GM13977 (cell line): ENCODE results near the gene MAPKAP1.

Source experiments
- DNase-seq: peaks from one replicate; pipeline ENCODE4 v3.0.0; 2012; ENCODE audit warnings: low spot score
- in situ Hi-C: fragments of 300-500 bp; cut with MboI; formaldehyde crosslinking; loops from one replicate; pipeline ENCODE4 v1.12.0; 2022; ENCODE audit warnings: low sequenced_read_pairs, low pct_unique_long_range_greater_than_20kb, mixed read lengths, inconsistent platforms; ENCODE audit not compliant: unreplicated experiment
- TF ChIP-seq, protein P1 (sequence below): IDR thresholded peaks from 2 replicates; pipeline ENCODE4 v1.5.1; 2012; ENCODE audit warnings: mild to moderate bottlenecking, control low read depth; ENCODE audit not compliant: insufficient read depth; ENCODE audit errors: extremely low read depth, missing control alignments

Gene MAPKAP1

DNA sequence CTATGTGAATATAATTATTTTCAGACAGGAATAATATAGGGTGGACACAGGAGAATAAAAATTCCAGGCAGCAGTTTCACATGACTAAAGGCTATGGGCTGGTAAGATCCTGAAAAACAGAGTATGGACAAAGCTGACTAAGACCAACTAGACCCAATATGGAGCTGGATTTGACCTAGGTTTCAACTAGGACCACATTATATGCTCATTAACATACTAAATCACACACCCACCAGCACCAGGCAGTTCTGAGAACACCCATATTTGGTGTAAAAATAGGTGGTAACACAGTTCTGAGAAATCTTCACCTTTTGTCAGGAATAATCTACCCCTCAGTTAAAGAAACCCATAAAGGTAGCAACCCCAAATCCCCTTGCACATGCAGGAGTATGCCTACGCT, 64.7 kb downstream of the MAPKAP1 start:
- DNase-seq, result no peak
- in situ Hi-C loops, result no loop called here
- TF ChIP-seq, protein P1, sequence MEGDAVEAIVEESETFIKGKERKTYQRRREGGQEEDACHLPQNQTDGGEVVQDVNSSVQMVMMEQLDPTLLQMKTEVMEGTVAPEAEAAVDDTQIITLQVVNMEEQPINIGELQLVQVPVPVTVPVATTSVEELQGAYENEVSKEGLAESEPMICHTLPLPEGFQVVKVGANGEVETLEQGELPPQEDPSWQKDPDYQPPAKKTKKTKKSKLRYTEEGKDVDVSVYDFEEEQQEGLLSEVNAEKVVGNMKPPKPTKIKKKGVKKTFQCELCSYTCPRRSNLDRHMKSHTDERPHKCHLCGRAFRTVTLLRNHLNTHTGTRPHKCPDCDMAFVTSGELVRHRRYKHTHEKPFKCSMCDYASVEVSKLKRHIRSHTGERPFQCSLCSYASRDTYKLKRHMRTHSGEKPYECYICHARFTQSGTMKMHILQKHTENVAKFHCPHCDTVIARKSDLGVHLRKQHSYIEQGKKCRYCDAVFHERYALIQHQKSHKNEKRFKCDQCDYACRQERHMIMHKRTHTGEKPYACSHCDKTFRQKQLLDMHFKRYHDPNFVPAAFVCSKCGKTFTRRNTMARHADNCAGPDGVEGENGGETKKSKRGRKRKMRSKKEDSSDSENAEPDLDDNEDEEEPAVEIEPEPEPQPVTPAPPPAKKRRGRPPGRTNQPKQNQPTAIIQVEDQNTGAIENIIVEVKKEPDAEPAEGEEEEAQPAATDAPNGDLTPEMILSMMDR, result no peak

DNA sequence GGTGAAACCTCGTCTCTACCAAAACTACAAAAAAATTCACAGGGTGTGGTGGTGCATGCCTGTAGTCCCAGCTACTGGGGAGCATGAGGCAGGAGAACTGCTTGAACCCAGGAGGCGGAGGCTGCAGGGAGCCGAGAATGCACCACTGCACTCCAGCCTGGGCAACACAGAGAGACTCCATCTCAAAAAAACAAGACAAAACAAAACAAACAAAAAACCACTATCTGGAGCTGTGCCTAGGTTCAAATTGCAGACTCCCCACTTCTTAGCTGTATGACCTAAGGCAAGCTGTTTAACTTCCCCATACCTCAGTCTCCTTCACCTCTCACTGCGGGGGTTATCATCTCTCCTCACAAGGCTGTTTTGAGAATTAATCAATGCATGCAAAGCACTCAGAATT, 68.0 kb downstream of the MAPKAP1 start:
- TF ChIP-seq, protein P1, result no peak
- in situ Hi-C loops, result no loop called here
- DNase-seq, result no peak

DNA sequence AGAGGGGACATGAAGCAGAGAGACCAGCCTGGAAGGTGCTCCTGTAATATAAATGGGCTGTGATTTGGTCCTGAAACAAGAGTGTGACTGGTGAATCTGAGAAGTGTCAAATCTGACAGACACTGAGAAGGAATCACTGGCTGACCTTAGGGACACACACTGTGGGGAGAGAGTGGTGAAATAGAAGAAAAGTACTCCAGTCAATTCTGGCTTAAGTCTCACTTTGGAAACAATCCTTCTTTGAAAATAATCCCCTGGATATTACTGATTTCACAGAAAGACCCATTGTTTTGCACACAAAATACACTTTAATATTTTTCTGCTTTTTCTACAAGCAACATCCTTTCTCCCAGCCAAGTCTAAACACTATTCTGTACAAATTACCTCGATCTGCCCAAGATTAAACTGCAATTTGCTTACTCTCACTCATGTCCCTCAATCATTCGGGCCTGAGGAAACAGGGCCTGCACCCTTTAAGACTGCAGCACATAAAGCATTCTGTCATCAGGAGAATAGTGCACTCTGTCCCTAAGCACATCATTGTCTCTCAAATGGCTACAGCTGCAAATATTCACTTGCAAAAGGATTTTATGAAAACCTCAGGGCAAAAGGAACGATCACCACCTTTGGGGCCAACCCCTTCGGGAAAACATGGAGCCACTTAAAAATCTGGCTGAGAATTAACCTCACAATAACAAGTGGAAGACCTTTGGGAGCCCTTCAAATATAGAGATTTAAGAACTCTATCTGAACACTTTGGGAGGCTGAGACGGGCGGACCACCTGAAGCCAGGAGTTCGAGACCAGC, 68.6 kb downstream of the MAPKAP1 start:
- DNase-seq, result no peak
- in situ Hi-C loops, result no loop called here
- TF ChIP-seq, protein P1, result no peak

DNA sequence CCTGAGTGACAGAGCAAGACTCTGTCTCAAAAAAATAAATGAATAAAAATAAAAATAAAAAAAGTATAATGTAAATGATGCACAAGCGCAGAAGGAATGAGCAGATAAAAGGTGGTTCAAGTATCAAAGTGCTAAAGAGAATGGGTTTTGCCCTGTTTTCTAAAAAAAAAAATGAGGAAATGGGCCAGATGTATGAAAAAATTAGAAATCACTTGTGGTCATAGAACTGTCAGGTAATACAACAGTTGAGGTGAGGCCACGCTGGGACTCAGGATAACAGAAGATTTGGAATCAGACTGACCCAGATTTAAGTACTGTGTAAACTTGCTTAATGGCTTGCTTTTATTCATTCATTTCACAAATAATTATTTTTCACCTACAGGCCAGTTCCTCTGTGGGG, 69.8 kb downstream of the MAPKAP1 start:
- DNase-seq, result no peak
- in situ Hi-C loops, result no loop called here
- TF ChIP-seq, protein P1, result no peak

DNA sequence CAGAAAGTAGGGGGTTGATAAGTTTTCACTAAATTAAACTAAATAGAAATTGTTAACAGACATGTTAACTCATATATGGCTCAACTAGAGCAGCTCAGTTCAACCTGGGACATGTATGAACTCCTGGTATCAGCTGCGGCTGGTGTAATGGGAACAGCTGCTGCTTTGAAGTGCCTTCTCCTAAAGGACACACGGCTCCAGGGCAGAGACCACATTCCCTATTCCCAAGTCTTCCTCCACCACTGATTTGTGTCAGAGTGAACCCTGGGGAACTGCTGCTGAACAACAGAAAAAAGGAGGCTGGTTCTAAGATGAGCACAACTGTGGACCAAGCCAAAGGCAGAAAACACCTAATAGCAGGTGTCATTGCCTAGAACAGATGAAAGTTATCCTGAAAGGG, 71.1 kb downstream of the MAPKAP1 start:
- DNase-seq, result no peak
- in situ Hi-C loops, result no loop called here
- TF ChIP-seq, protein P1, result no peak

DNA sequence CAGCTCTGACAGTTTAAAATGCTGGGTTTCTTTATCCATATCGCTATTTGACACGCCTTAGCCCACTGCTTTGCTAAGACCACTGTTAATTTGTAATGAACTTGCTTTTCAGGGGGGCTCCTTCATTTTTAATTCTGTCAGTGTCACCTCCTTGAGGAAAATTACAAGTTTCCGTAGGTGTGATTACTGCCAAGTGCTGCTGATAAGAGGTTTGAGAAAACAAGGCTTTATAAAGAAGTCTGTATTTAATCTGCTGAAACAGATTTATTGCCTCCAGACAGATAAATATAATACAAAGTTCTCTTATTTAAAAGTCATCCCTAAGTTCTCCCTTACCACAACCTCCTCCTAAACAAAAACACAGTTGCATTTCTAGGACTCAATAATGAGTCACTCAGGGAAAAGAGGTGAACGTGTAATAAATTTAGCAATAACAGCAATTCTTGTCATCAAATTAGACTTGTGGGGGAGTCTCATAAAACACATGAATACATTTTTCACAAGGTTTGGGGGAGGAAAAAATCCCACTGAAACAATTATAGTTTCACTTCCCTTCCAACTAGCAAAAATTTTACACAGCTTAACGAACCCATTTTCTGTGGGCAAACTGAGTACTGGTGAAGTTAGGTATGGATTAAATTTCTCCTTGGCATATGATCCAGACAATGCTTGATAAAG, 72.8 kb downstream of the MAPKAP1 start:
- in situ Hi-C loops, result no loop called here
- DNase-seq, result no peak
- TF ChIP-seq, protein P1, result no peak
